ENCODE measurements around the gene CRYBB1.

Gene CRYBB1

GRCh38 chr22:26574001-26574723 is 43.7 kb downstream of the CRYBB1 start:
- DNase-seq: no peak

- no peak for DNase-seq
Observed at GRCh38 chr22:26573026-26573662, 44.7 kb downstream of the CRYBB1 start.

- no peak for DNase-seq
Observed at GRCh38 chr22:26570864-26571525, 46.8 kb downstream of the CRYBB1 start.

- DNase-seq: no peak
Observed at GRCh38 chr22:26570115-26570514, 47.7 kb downstream of the CRYBB1 start.

- DNase-seq: no peak
Observed at GRCh38 chr22:26568207-26568706, 49.6 kb downstream of the CRYBB1 start.

- no peak for DNase-seq
Observed at GRCh38 chr22:26567610-26568009, 50.2 kb downstream of the CRYBB1 start.

GRCh38 chr22:26566994-26567393 is 50.8 kb downstream of the CRYBB1 start:
- no peak for DNase-seq

- DNase-seq: no peak
Observed at GRCh38 chr22:26565889-26566288, 51.9 kb downstream of the CRYBB1 start.

- no peak for DNase-seq
Observed at GRCh38 chr22:26565181-26565580, 52.6 kb downstream of the CRYBB1 start.

GRCh38 chr22:26564672-26565071 is 53.2 kb downstream of the CRYBB1 start:
- DNase-seq: no peak

- DNase-seq: no peak
Observed at GRCh38 chr22:26564181-26564580, 53.6 kb downstream of the CRYBB1 start.

- DNase-seq: no peak
Observed at GRCh38 chr22:26563022-26563421, 54.8 kb downstream of the CRYBB1 start.

GRCh38 chr22:26561756-26562417 is 55.9 kb downstream of the CRYBB1 start:
- no peak for DNase-seq

GRCh38 chr22:26559961-26560575 is 57.8 kb downstream of the CRYBB1 start:
- no peak for DNase-seq

GRCh38 chr22:26558248-26558895 is 59.5 kb downstream of the CRYBB1 start:
- no peak for DNase-seq

GRCh38 chr22:26556904-26557303 is 60.9 kb downstream of the CRYBB1 start:
- no peak for DNase-seq

GRCh38 chr22:26555478-26555877 is 62.3 kb downstream of the CRYBB1 start:
- no peak for DNase-seq

- DNase-seq: no peak
Observed at GRCh38 chr22:26554956-26555355, 62.9 kb downstream of the CRYBB1 start.

GRCh38 chr22:26553056-26553752 is 64.6 kb downstream of the CRYBB1 start:
- DNase-seq: no peak

GRCh38 chr22:26552466-26552865 is 65.4 kb downstream of the CRYBB1 start:
- no peak for DNase-seq

- DNase-seq: no peak
Observed at GRCh38 chr22:26551568-26551967, 66.3 kb downstream of the CRYBB1 start.
